IPS-20b (cell line): ENCODE data around the gene PRRC2B.
"Not testable (repeated sequence)": the region's sequence is repeated elsewhere in the genome, so short reads cannot be mapped to it uniquely, and the experiment has no call there.

Experiments
- H3K27ac ChIP-seq: one replicate; pipeline ENCODE4 v1.5.1; 2013; ENCODE audit warnings: low read length
- H3K27me3 ChIP-seq: 2 replicates; pipeline ENCODE4 v1.6.1; 2013; ENCODE audit warnings: mild to moderate bottlenecking, low read length, inconsistent platforms; ENCODE audit not compliant: insufficient read depth
- H3K36me3 ChIP-seq: 2 replicates; pipeline ENCODE4 v1.6.1; 2013; ENCODE audit warnings: low read depth, mild to moderate bottlenecking, inconsistent platforms, low read length, moderate library complexity; ENCODE audit not compliant: insufficient read depth
- H3K4me1 ChIP-seq: 2 replicates; pipeline ENCODE4 v1.6.1; 2013; ENCODE audit warnings: mild to moderate bottlenecking, control low read depth, inconsistent platforms, low read length, moderate library complexity; ENCODE audit not compliant: insufficient read depth
- H3K4me3 ChIP-seq: 2 replicates; pipeline ENCODE4 v1.5.1; 2013; ENCODE audit warnings: mild to moderate bottlenecking, low read length, inconsistent platforms
- H3K9ac ChIP-seq: 2 replicates; pipeline ENCODE4 v1.6.1; 2013; ENCODE audit warnings: low read depth, mild to moderate bottlenecking, inconsistent platforms, low read length, moderate library complexity
- H3K9me3 ChIP-seq: 2 replicates; pipeline ENCODE4 v1.6.1; 2013; ENCODE audit warnings: mild to moderate bottlenecking, low read depth, low read length, inconsistent platforms; ENCODE audit not compliant: insufficient read depth

Gene PRRC2B

DNA sequence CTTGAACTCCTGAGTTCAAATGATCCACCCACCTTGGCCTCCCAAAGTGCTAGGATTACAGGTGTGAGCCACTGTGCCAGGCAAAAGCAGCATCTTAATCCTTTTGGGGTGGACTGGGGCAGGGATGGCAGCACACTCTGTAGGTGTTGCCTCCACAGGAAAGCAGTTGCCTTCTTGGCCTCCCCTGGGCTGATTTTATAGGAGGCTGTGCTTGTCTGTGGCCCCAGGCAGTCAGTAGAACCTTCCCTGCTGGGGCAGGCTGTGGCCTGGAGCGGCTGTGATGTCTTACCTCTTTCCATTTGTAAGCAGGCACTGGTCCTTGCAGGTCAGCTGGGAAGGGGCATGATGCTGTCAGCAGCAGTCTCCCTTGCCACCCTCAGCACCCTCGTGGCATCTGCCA lies 49.8 kb downstream of the PRRC2B start:
- H3K36me3 ChIP-seq = peaks cover 96% of the 10 kb centered on the region
- no peaks in the 10 kb centered on the region for H3K27me3 ChIP-seq
- H3K4me1 ChIP-seq = no peaks in the 10 kb centered on the region
- H3K9ac ChIP-seq = no peak overlapping the region
- no peak overlapping the region for H3K27ac ChIP-seq
- H3K9me3 ChIP-seq = no peaks in the 10 kb centered on the region
- H3K4me3 ChIP-seq = no peak overlapping the region

DNA sequence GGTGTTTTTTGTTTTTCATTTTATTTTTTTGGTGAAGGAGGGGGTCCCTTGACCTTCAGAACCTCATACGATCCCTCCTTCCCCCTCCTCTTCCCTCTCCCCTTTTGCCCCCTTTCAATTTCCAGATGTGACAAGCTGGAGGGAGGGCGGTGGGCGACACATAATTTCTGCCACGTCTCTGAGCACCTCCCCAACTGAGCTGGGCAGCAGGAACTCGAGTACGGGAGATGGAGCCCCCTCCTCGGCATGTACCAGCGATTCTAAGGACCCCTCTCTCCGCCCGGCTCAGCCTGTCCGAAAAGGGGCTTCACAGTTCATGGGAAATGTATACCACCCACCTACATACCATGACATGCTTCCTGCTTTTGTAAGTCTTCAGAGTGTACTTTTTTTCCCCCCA lies 52.4 kb downstream of the PRRC2B start:
- Histone ChIP-seq H3K9ac (no peak overlapping the region), H3K4me3 (no peak overlapping the region), H3K36me3 (peaks cover 96% of the 10 kb centered on the region)

GRCh38 chr9:131447148-131447547 lies 53.3 kb downstream of the PRRC2B start:
- H3K27me3 ChIP-seq = no peaks in the 10 kb centered on the region
- peaks cover 96% of the 10 kb centered on the region for H3K36me3 ChIP-seq

More for the DNA sequence above, 52.4 kb downstream of the PRRC2B start:
- H3K27me3 ChIP-seq = no peaks in the 10 kb centered on the region
- no peaks in the 10 kb centered on the region for H3K4me1 ChIP-seq
- H3K9me3 ChIP-seq = no peaks in the 10 kb centered on the region
- no peak overlapping the region for H3K27ac ChIP-seq

GRCh38 chr9:131447600-131447999 lies 53.7 kb downstream of the PRRC2B start:
- H3K4me3 ChIP-seq = no peak overlapping the region
- no peak overlapping the region; the same call in 1 of the 2 replicates for H3K9ac ChIP-seq
- no peak overlapping the region for H3K27ac ChIP-seq
- no peaks in the 10 kb centered on the region for H3K4me1 ChIP-seq
- no peaks in the 10 kb centered on the region for H3K9me3 ChIP-seq
- peaks cover 96% of the 10 kb centered on the region for H3K36me3 ChIP-seq
- no peaks in the 10 kb centered on the region for H3K27me3 ChIP-seq

More at GRCh38 chr9:131447148-131447547, 53.3 kb downstream of the PRRC2B start:
- Histone ChIP-seq H3K9ac (no peak overlapping the region), H3K4me3 (no peak overlapping the region), H3K4me1 (no peaks in the 10 kb centered on the region), H3K27ac (no peak overlapping the region), H3K9me3 (no peaks in the 10 kb centered on the region)

GRCh38 chr9:131448818-131449217 lies 54.9 kb downstream of the PRRC2B start:
- peaks cover 95% of the 10 kb centered on the region for H3K36me3 ChIP-seq
- no peak overlapping the region for H3K9ac ChIP-seq
- no peaks in the 10 kb centered on the region for H3K9me3 ChIP-seq
- no peak overlapping the region for H3K27ac ChIP-seq
- H3K4me1 ChIP-seq = no peaks in the 10 kb centered on the region
- no peaks in the 10 kb centered on the region for H3K27me3 ChIP-seq
- no peak overlapping the region for H3K4me3 ChIP-seq

DNA sequence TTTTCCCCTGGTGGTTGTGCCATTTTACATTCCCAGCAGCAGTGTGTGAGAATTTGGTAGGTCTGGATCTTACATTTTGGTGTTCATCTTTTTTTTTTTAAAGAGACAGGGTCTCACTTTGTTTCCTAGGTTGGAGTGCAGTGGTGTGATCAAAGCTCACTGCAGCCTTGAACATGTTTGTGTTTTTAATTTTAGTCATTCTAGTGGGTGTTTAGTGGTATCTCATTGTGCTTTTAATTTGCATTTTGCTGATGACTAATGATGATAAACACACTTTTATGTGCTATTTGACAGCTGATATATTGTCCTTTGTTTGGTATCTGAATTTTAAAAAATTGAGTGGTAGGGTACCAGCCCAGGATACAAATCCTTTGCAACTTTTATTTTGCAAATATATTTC lies 55.4 kb downstream of the PRRC2B start:
- Histone ChIP-seq H3K9me3 (no peaks in the 10 kb centered on the region), H3K27ac (no peak overlapping the region), H3K4me1 (no peaks in the 10 kb centered on the region), H3K27me3 (no peaks in the 10 kb centered on the region), H3K4me3 (no peak overlapping the region), H3K9ac (no peak overlapping the region), H3K36me3 (peaks cover 95% of the 10 kb centered on the region)

GRCh38 chr9:131454028-131454427 lies 60.1 kb downstream of the PRRC2B start:
- Histone ChIP-seq H3K9me3 (no peaks in the 10 kb centered on the region), H3K27ac (no peak overlapping the region), H3K4me1 (no peaks in the 10 kb centered on the region), H3K9ac (no peak overlapping the region), H3K27me3 (no peaks in the 10 kb centered on the region), H3K4me3 (no peak overlapping the region), H3K36me3 (peaks cover 94% of the 10 kb centered on the region)

DNA sequence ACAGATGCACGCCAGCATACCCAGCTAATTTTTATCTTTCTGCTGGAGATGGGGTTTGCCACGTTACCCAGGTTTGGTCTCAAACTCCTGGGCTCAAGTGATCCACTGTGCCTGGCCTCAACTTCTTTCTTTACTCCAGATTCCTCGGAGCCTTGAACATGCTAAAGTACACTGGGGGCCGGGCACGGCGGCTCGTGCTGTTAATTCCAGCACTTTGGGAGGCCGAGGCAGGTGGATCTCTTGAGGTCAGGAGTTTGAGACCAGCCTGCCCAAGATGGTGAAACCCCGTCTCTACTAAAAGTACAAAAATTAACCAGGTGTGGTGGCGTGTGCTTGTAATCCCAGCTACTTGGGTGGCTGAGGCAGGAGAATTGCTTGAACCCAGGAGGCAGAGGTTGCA lies 61.8 kb downstream of the PRRC2B start:
- not testable (repeated sequence) for H3K9me3 ChIP-seq, H3K27me3 ChIP-seq, H3K4me3 ChIP-seq, H3K27ac ChIP-seq, H3K4me1 ChIP-seq, H3K9ac ChIP-seq
- H3K36me3 ChIP-seq = peaks cover 94% of the 10 kb centered on the region

DNA sequence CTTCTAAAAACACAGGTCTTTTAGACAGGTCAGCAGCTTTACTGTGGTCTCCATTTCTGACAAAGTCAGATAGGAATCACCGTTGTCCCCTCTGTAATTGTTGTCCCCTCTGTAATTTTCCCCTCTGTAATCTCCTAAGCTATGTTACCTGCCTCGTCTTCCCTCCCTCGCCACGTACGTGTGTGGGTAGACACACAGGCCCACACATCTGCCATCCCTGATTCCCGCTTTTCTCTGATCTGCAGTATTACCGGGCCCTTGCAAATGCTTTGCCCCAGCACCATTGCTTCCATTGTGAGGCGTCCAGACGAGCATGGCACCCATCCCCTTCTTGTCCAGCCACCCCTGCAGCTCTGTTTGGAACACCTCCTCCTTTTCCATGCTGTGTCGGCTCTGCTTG lies 63.9 kb downstream of the PRRC2B start:
- Histone ChIP-seq H3K36me3 (peaks cover 92% of the 10 kb centered on the region), H3K27me3 (no peaks in the 10 kb centered on the region), H3K27ac (no peak overlapping the region)

GRCh38 chr9:131459056-131459455 lies 65.2 kb downstream of the PRRC2B start:
- H3K4me3 ChIP-seq = no peak overlapping the region
- no peak overlapping the region for H3K9ac ChIP-seq
- H3K27ac ChIP-seq = no peak overlapping the region
- no peaks in the 10 kb centered on the region for H3K9me3 ChIP-seq
- no peaks in the 10 kb centered on the region for H3K4me1 ChIP-seq
- H3K36me3 ChIP-seq = peaks cover 98% of the 10 kb centered on the region
- H3K27me3 ChIP-seq = no peaks in the 10 kb centered on the region

More for the DNA sequence above, 63.9 kb downstream of the PRRC2B start:
- H3K9ac ChIP-seq = no peak overlapping the region
- no peaks in the 10 kb centered on the region for H3K9me3 ChIP-seq
- no peaks in the 10 kb centered on the region for H3K4me1 ChIP-seq
- H3K4me3 ChIP-seq = no peak overlapping the region

DNA sequence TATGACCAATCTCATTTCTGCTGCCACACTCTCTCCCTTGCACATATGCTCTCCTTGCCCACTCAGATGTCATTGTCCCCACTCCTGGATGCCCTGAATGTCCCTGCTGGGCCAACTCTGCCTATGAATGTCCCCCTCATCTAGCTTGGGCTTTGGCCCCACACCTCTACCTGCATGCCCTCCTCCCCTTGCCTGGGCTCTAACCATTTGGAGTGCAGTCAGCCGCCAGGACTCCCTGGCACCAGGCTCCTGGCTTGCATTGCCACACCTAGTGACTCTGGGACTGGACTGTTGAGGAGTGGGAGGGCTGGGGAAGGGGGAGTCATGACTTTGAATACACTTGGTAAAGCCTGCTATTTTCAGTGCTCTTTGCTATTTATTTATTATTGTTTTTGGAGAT lies 67.3 kb downstream of the PRRC2B start:
- Histone ChIP-seq H3K36me3 (peaks cover 99% of the 10 kb centered on the region), H3K4me1 (no peaks in the 10 kb centered on the region), H3K27ac (no peak overlapping the region), H3K9ac (no peak overlapping the region), H3K9me3 (no peaks in the 10 kb centered on the region), H3K4me3 (no peak overlapping the region), H3K27me3 (no peaks in the 10 kb centered on the region)

DNA sequence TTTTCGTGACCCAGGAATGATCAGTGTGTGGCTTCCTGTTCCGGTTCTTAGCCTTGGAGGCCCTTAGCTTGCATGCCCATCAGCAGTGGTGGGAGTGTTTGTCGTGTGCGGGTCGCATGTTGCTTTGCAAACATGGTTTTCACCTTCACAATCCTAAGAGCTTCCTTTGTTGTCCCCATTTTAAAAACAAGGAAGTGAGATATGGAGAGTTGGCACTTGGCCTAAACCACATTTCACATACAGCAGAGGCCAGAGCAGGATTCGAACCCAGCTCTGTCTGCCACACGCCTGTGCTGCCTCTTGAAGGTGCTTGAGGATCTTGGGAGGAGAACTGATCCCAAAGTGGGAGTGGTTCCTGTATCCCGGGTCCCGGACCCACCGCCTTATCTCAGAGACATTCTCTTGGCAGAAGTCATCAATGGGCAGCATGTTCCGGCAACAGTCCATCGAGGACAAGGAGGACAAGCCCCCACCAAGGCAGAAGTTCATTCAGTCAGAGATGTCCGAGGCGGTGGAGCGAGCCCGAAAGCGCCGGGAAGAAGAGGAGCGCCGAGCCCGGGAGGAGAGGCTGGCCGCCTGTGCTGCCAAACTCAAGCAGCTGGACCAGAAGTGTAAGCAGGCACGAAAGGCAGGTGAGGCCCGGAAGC lies 70.6 kb downstream of the PRRC2B start:
- Histone ChIP-seq H3K4me1 (no peaks in the 10 kb centered on the region), H3K36me3 (peaks cover 97% of the 10 kb centered on the region), H3K9me3 (no peaks in the 10 kb centered on the region), H3K27me3 (no peaks in the 10 kb centered on the region), H3K27ac (no peak overlapping the region), H3K9ac (no peak overlapping the region), H3K4me3 (no peak overlapping the region)
